ENCODE data around the gene ARHGEF19.
"Not testable (repeated sequence)": the region's sequence is repeated elsewhere in the genome, so short reads cannot be mapped to it uniquely, and the experiment has no call there.

Gene ARHGEF19

DNA sequence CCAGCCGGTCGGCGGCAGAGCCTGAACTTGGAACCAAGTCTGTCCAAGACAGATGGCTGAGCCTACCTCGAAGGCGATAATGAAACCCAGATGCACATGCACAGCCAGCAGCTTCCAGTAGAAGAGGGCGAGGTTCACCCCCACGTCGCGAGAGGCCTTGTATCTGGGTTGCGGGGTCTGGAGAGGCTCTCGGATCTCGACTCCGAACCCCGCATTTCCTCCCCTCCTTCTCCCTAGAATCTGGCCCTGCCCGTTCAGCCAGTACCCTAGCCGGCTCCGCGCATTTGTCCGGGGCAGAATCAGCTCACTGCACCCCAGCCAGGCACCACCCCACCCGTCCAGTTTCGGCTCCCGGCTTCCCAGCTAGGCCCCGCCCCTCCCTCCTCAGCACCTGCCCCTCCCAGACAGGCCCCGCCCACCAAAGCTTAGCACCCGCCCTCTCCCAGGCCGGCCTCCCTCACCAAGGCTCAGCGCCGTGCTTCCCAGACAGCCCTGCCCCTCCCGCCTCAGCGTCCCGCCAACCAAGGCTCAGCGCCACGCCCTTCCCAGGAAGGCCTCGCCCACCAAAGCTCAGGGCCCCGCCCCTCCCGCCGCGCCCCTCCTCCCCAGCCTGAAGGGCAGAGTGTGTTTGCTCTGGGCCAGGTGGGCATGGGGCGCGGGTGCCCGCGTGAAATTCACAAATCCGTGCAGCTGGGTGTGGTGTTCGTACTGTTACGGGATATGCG, 4.8 kb upstream of the ARHGEF19 start:
- Histone ChIP-seq H3K9ac (ENCODE audit: low read length) (no peak overlapping the region), H3K4me3 (ENCODE audit: low read length) (peak overlapping the region; percentile 52), H3K27me3 (ENCODE audit: control insufficient read depth, insufficient read depth, low read length) (peaks cover 10% of the 10 kb centered on the region), H3K27ac (ENCODE audit: low read length) (no peak overlapping the region), H3K4me1 (ENCODE audit: control insufficient read depth, low read depth, low read length) (peaks cover 12% of the 10 kb centered on the region), H3K9me3 (ENCODE audit: control insufficient read depth, low read depth, low read length) (no peaks in the 10 kb centered on the region), H3K36me3 (ENCODE audit: control insufficient read depth, low read depth, low read length) (no peaks in the 10 kb centered on the region)

DNA sequence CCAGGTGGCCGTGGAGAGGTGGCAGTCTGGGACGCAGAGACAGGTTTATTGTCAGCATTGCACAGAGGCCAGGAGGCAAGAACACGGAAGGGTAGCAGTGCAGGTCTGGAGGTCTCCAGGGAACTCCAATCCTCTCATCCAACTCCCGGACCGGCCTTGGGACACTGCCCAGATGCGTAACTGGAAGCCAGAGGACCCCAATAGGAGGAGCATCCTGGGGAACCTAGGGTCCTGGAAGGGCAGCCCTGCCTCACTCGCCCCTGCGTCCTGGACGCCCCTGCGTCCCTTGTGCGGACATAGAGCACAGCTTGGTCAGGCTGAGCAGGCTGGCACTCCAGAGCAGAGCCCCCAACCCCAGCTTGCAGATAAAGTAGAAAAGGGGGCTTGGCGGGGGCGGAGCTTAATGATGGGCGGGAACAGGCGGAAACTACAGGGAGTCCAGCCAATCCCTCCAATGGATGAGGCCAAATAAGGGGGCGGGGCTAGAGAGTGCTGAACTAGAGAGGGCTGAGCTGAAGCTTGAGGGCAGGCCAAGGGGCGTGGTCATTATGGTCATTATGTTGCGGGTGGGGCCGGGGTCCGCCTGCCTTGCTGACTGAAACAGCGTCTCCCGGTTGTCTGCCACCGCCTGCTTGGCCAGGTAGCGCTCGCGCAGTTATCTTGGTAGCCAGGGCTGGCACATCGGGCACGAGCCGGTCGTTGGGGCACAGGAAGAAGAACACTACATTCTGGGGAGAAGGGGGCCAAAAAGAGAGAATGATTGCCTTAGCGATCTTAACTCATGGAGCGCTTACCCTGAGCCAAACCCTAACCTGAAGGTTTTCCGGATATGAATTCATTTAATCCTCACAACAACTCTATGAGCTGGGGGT, 3.7 kb upstream of the ARHGEF19 start:
- Histone ChIP-seq H3K9ac (ENCODE audit: low read length) (no peak overlapping the region), H3K27ac (ENCODE audit: low read length) (no peak overlapping the region), H3K4me1 (ENCODE audit: control insufficient read depth, low read depth, low read length) (peaks cover 23% of the 10 kb centered on the region)

DNA sequence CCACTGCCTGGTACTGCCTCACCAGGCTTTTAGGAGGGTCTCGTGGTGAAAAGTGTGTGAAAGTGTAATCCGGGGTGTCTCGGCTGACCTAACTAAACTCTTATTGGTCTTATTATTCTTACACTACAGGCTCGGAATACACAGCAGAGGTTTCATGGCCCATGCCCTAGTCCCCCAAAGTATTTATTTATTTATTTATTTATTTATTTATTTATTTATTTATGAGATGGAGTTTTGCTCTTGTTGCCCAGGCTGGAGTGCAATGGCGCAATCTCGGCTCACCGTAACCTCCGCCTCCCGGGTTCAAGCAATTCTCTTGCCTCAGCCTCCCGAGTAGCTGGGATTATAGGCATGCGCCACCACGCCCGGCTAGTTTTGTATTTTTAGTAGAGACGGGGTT, 2.8 kb upstream of the ARHGEF19 start:
- not testable (repeated sequence) for H3K9me3 ChIP-seq (ENCODE audit: control insufficient read depth, low read depth, low read length); H3K4me3 ChIP-seq (ENCODE audit: low read length); H3K9ac ChIP-seq (ENCODE audit: low read length); H3K36me3 ChIP-seq (ENCODE audit: control insufficient read depth, low read depth, low read length); H3K27ac ChIP-seq (ENCODE audit: low read length)
- H3K4me1 ChIP-seq (ENCODE audit: control insufficient read depth, low read depth, low read length), result peaks cover 27% of the 10 kb centered on the region
- H3K27me3 ChIP-seq (ENCODE audit: control insufficient read depth, insufficient read depth, low read length), result peaks cover 10% of the 10 kb centered on the region

More for the DNA sequence above, 3.7 kb upstream of the ARHGEF19 start:
- Histone ChIP-seq H3K4me3 (ENCODE audit: low read length) (peak overlapping the region; percentile 48), H3K9me3 (ENCODE audit: control insufficient read depth, low read depth, low read length) (no peaks in the 10 kb centered on the region), H3K36me3 (ENCODE audit: control insufficient read depth, low read depth, low read length) (no peaks in the 10 kb centered on the region), H3K27me3 (ENCODE audit: control insufficient read depth, insufficient read depth, low read length) (peaks cover 10% of the 10 kb centered on the region)

DNA sequence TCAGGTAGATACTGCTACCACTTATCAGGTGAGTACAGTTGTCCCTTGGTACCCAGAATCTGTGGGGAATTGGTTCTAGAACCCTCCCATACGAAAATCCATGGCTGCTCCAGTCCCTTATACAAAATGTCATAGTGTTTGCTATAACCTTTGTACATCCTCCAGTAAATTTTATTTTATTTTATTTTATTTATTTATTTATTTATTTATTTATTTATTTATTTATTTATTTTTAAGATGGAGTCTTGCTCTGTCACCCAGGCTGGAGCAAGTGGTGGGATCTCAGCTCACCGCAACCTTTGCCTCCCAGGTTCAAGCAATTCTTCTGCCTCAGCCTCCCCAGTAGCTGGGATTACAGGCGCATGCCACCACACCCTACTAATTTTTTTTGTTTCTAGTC, 1.1 kb upstream of the ARHGEF19 start:
- not testable (repeated sequence) for H3K36me3 ChIP-seq (ENCODE audit: control insufficient read depth, low read depth, low read length); H3K27ac ChIP-seq (ENCODE audit: low read length); H3K4me3 ChIP-seq (ENCODE audit: low read length); H3K9me3 ChIP-seq (ENCODE audit: control insufficient read depth, low read depth, low read length); H3K9ac ChIP-seq (ENCODE audit: low read length)
- Histone ChIP-seq H3K27me3 (ENCODE audit: control insufficient read depth, insufficient read depth, low read length) (peaks cover 10% of the 10 kb centered on the region), H3K4me1 (ENCODE audit: control insufficient read depth, low read depth, low read length) (peaks cover 27% of the 10 kb centered on the region)

DNA sequence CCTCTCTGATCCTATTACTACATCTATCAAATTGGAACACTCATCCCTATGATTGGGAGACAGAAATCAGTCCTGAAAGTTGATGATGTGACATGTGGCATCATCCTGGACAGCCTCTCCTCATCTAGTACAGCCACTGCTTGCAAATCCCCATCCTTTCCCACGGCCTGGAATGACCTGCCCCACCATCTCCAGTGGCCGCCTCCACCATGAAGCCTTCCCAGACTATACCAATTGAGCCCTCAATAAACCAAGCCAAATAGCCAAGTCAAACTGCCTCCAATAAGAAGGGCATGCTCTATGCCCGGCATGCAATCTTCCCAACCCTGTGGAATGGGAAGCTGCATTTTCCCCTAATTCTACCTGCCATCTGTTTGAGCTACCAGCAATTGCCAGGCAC, 561 bp upstream of the ARHGEF19 start:
- H3K27ac ChIP-seq (ENCODE audit: low read length), result peak overlapping the region; percentile 18
- H3K9me3 ChIP-seq (ENCODE audit: control insufficient read depth, low read depth, low read length), result no peaks in the 10 kb centered on the region
- peak overlapping the region; percentile 62 for H3K4me3 ChIP-seq (ENCODE audit: low read length)
- no peaks in the 10 kb centered on the region for H3K36me3 ChIP-seq (ENCODE audit: control insufficient read depth, low read depth, low read length)
- H3K27me3 ChIP-seq (ENCODE audit: control insufficient read depth, insufficient read depth, low read length), result peaks cover 10% of the 10 kb centered on the region
- peak overlapping the region; percentile 80 for H3K9ac ChIP-seq (ENCODE audit: low read length)
- peaks cover 27% of the 10 kb centered on the region for H3K4me1 ChIP-seq (ENCODE audit: control insufficient read depth, low read depth, low read length)

DNA sequence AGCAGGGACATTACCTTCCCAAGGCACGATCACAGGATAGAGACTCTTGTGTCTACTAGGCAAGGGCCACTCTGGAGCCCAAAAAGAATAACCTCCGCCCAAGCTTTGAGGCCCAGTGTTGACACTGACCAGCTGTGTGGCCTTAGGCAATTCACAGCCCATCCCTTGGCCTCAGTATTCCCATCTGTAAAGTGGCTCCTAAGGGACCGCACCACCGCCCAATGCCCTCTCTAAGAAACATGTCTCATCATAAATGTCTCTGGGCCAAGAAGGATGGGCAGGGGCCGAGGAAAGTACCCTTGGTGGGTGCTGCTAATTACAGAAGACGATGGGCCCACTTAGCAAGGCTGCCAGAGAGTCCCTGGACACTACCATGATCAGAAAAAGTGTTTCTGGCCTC, 628 bp downstream of the ARHGEF19 start:
- Histone ChIP-seq H3K9ac (ENCODE audit: low read length) (peak overlapping the region; percentile 80), H3K4me1 (ENCODE audit: control insufficient read depth, low read depth, low read length) (peaks cover 26% of the 10 kb centered on the region), H3K27me3 (ENCODE audit: control insufficient read depth, insufficient read depth, low read length) (peaks cover 6% of the 10 kb centered on the region), H3K27ac (ENCODE audit: low read length) (peak overlapping the region; percentile 80), H3K9me3 (ENCODE audit: control insufficient read depth, low read depth, low read length) (no peaks in the 10 kb centered on the region), H3K4me3 (ENCODE audit: low read length) (peak overlapping the region; percentile 62), H3K36me3 (ENCODE audit: control insufficient read depth, low read depth, low read length) (no peaks in the 10 kb centered on the region)

DNA sequence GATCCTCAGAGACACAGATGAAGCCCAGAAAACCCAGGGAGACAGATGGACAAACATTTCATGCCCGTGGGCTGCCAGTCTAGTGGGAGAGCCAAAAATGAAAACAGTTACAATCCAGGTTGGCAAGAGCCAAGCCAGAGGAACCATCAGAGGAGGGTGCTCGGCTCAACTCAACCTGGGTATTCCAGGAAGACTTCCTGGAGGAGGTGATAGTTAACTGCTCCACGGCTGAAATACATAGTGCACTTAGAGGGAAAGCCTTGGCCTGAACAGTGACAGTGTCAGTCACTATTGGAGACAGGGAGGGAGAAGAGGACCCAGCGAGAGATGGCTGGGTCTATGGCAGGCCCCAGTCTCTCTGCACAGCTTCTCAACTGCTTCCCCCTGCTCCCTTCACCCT, 1.9 kb downstream of the ARHGEF19 start:
- no peak overlapping the region for H3K9ac ChIP-seq (ENCODE audit: low read length)
- H3K4me1 ChIP-seq (ENCODE audit: control insufficient read depth, low read depth, low read length), result peaks cover 24% of the 10 kb centered on the region
- no peak overlapping the region for H3K4me3 ChIP-seq (ENCODE audit: low read length)
- no peaks in the 10 kb centered on the region for H3K27me3 ChIP-seq (ENCODE audit: control insufficient read depth, insufficient read depth, low read length)
- H3K36me3 ChIP-seq (ENCODE audit: control insufficient read depth, low read depth, low read length), result no peaks in the 10 kb centered on the region
- no peaks in the 10 kb centered on the region for H3K9me3 ChIP-seq (ENCODE audit: control insufficient read depth, low read depth, low read length)
- H3K27ac ChIP-seq (ENCODE audit: low read length), result no peak overlapping the region

DNA sequence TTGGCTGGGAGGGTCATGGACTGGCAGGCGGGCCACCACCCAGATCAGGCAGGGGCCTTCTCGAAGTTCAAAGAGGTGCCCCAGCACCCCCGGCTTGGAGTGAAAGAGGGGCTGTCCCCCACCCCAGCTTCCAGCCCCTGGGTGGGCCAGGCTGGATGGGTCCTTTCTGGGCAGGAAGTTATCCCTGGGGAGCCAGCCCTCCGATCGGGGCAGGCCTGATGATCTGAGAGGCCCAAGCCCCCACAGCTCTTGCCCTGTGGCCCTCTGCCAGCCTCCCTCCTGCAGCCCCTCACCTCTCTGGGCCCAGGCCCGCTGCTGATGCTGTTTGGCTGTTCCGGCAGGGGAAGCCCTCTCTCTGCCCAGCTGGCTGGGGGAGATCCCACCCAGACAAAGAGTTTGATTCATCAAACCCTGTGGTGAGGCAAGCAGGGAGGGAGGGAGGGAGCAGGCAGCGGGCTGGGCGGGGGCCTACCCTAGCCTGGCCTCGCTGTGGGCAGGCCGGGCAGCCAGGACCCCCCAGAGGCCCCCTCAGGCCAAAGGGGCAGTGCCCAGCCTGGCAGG, 2.5 kb downstream of the ARHGEF19 start:
- Histone ChIP-seq H3K9ac (ENCODE audit: low read length) (no peak overlapping the region), H3K36me3 (ENCODE audit: control insufficient read depth, low read depth, low read length) (no peaks in the 10 kb centered on the region), H3K4me1 (ENCODE audit: control insufficient read depth, low read depth, low read length) (peaks cover 24% of the 10 kb centered on the region), H3K27ac (ENCODE audit: low read length) (no peak overlapping the region), H3K9me3 (ENCODE audit: control insufficient read depth, low read depth, low read length) (no peaks in the 10 kb centered on the region), H3K4me3 (ENCODE audit: low read length) (no peak overlapping the region), H3K27me3 (ENCODE audit: control insufficient read depth, insufficient read depth, low read length) (no peaks in the 10 kb centered on the region)

DNA sequence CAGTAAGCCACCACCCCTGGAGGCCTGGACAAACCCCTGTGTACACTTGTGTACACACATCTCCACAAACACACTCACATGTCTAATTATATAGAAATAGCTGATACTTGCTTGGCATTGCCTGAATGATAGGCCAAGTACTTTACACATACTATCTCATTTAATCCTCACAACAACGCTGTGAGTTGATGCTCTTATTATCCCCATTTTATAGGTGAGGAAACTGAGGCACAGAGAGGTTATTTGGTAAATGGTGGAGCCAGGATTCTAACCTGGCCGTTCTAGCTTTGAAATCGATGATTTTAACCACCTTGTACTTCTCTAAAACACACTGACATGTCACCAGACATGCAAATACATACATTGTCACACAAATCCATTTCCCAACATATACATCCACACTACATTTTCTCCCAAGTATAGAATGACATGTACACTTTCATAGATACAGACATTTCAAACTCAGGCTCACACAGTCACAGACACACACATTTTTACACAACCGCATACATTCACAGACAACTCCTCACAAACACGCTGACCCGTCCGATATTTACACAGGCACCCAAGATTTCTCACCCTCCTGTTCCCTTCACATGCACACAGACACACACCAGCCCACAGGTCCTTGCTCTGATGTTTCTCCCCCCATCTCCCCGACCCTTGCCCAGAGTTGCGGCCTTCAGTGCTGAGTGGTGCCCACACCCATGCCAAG, 3.2 kb downstream of the ARHGEF19 start:
- no peak overlapping the region for H3K27ac ChIP-seq (ENCODE audit: low read length)
- H3K27me3 ChIP-seq (ENCODE audit: control insufficient read depth, insufficient read depth, low read length), result no peaks in the 10 kb centered on the region
- no peak overlapping the region for H3K9ac ChIP-seq (ENCODE audit: low read length)
- H3K36me3 ChIP-seq (ENCODE audit: control insufficient read depth, low read depth, low read length), result peaks cover 2% of the 10 kb centered on the region
- H3K4me3 ChIP-seq (ENCODE audit: low read length), result no peak overlapping the region
- H3K4me1 ChIP-seq (ENCODE audit: control insufficient read depth, low read depth, low read length), result peaks cover 24% of the 10 kb centered on the region
- no peaks in the 10 kb centered on the region for H3K9me3 ChIP-seq (ENCODE audit: control insufficient read depth, low read depth, low read length)

DNA sequence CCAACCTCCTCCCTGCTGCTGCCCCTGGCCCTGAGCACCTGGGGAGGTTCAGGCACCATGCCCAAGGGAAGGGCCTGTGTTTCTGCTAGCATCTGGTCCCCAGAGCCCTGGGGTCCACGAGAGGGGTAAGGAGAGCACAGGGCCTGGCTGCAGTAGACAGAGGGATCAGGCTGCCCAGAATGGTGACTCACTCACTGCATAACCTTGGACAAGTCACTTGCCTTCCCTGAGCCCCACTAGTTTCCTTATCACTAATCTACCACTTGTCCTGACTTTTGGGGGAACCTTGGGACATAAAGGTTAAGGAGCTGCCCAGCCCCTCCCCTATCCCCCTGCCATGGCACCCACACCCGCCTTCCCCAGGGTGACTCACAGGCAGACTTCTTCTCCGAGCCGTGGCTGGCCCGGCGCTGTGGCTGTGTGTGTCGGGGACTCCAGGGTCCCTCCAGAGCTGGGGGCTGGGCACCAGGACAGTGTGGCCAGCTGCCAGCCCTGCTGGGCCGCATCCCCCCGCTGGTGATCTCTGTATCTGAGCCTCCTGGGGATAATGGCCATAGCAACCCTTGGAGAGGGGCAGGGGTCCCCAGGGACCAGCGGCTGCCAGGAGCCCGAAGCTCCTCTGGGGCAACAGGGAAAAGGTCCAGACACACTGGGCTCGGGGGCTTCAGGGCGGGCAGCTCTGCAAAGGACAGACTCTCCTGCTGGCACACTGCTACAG, 4.0 kb downstream of the ARHGEF19 start:
- Histone ChIP-seq H3K4me3 (ENCODE audit: low read length) (no peak overlapping the region), H3K27ac (ENCODE audit: low read length) (no peak overlapping the region), H3K9ac (ENCODE audit: low read length) (no peak overlapping the region), H3K36me3 (ENCODE audit: control insufficient read depth, low read depth, low read length) (peaks cover 7% of the 10 kb centered on the region), H3K9me3 (ENCODE audit: control insufficient read depth, low read depth, low read length) (no peaks in the 10 kb centered on the region), H3K4me1 (ENCODE audit: control insufficient read depth, low read depth, low read length) (peaks cover 24% of the 10 kb centered on the region), H3K27me3 (ENCODE audit: control insufficient read depth, insufficient read depth, low read length) (no peaks in the 10 kb centered on the region)

All from iPS-18a (cell line).